Mesendoderm (in vitro differentiated cells): ENCODE data around the gene BPIFB3.
A peak's percentile ranks its signal among the peaks of the same experiment; 100 is the strongest.

ENCODE experiments used
- DNase-seq: peaks from one replicate; pipeline ENCODE4 v3.0.0; 2013
- H2AK5ac ChIP-seq: 2 replicates; pipeline ENCODE4 v1.6.1; 2013; ENCODE audit warnings: low read length, inconsistent platforms
- H2BK120ac ChIP-seq: 2 replicates; pipeline ENCODE4 v1.6.1; 2013; ENCODE audit warnings: low read depth, mild to moderate bottlenecking, low read length, moderate library complexity, mixed read lengths
- H2BK15ac ChIP-seq: replicated peaks from 2 replicates; pipeline ENCODE4 v1.6.1; 2013; ENCODE audit warnings: low read depth, mild to moderate bottlenecking, moderate library complexity
- H2BK5ac ChIP-seq: 2 replicates; pipeline ENCODE4 v1.6.1; 2013; ENCODE audit warnings: low read length, inconsistent platforms
- H3K18ac ChIP-seq: 2 replicates; pipeline ENCODE4 v1.6.1; 2013; ENCODE audit warnings: mild to moderate bottlenecking, low read length, mixed read lengths
- H3K23ac ChIP-seq: one replicate; pipeline ENCODE4 v1.6.1; 2013; ENCODE audit warnings: low read length
- H3K27ac ChIP-seq: 2 replicates; pipeline ENCODE4 v1.5.1; 2013; ENCODE audit warnings: low read depth, mild to moderate bottlenecking, inconsistent platforms, low read length, moderate library complexity
- H3K27me3 ChIP-seq: 2 replicates; pipeline ENCODE4 v1.6.1; 2013; ENCODE audit warnings: low read length, control low read depth, mild to moderate bottlenecking, inconsistent platforms; ENCODE audit not compliant: insufficient read depth, poor library complexity
- H3K36me3 ChIP-seq: 2 replicates; pipeline ENCODE4 v1.6.1; 2013; ENCODE audit warnings: low read length, inconsistent platforms; ENCODE audit not compliant: control insufficient read depth, insufficient read depth
- H3K4ac ChIP-seq: one replicate; pipeline ENCODE4 v1.6.1; 2013; ENCODE audit warnings: low read depth, mild to moderate bottlenecking, low read length, moderate library complexity
- H3K4me1 ChIP-seq: 2 replicates; pipeline ENCODE4 v1.6.1; 2013; ENCODE audit warnings: low read depth, low read length, inconsistent platforms; ENCODE audit not compliant: control insufficient read depth
- H3K4me2 ChIP-seq: 2 replicates; pipeline ENCODE4 v1.6.1; 2013; ENCODE audit warnings: low read length
- H3K4me3 ChIP-seq: 2 replicates; pipeline ENCODE4 v1.5.1; 2013; ENCODE audit warnings: mild to moderate bottlenecking, low read length
- H3K56ac ChIP-seq: one replicate; pipeline ENCODE4 v1.6.1; 2013; ENCODE audit warnings: low read length
- H3K79me1 ChIP-seq: 2 replicates; pipeline ENCODE4 v1.6.1; 2013; ENCODE audit warnings: low read length, inconsistent platforms
- H3K79me2 ChIP-seq: 2 replicates; pipeline ENCODE4 v1.6.1; 2013; ENCODE audit warnings: mild to moderate bottlenecking, low read length; ENCODE audit not compliant: control insufficient read depth, insufficient read depth
- H3K9ac ChIP-seq: 2 replicates; pipeline ENCODE4 v1.6.1; 2013; ENCODE audit warnings: low read length, inconsistent platforms
- H4K5ac ChIP-seq: one replicate; pipeline ENCODE4 v1.6.1; 2013; ENCODE audit warnings: low read length
- H4K8ac ChIP-seq: one replicate; pipeline ENCODE4 v1.6.1; 2013; ENCODE audit warnings: low read depth, mild to moderate bottlenecking, control low read depth, low read length, moderate library complexity
- WGBS: extraction: QIAGEN DNeasy Blood & Tissue Kit; methylation state at CpG from one replicate; pipeline ENCODE4 v1.1.7; 2013; ENCODE audit warnings: low lambda C conversion rate, missing lambda C conversion rate; ENCODE audit not compliant: insufficient coverage; ENCODE audit errors: extremely low coverage; 5-methylcytosine and 5-hydroxymethylcytosine counted together

Gene BPIFB3

GRCh38 chr20:33054791-33055190 lies 1.1 kb downstream of the BPIFB3 start:
- no peak overlapping the region for H3K23ac ChIP-seq
- H3K4me3 ChIP-seq: no peak overlapping the region
- no peaks in the 10 kb centered on the region for H3K79me2 ChIP-seq
- H2BK15ac ChIP-seq: no peak overlapping the region
- H3K18ac ChIP-seq: no peak overlapping the region
- H4K5ac ChIP-seq: no peak overlapping the region
- H3K4me2 ChIP-seq: no peak overlapping the region
- H2AK5ac ChIP-seq: no peak overlapping the region
- H3K4ac ChIP-seq: no peak overlapping the region
- no peaks in the 10 kb centered on the region for H3K36me3 ChIP-seq
- no CpG with 5 or more reads among the region's 2 CpGs for WGBS
- no peaks in the 10 kb centered on the region for H3K79me1 ChIP-seq
- no peaks in the 10 kb centered on the region for H3K27me3 ChIP-seq
- H3K9ac ChIP-seq: no peak overlapping the region
- H4K8ac ChIP-seq: no peak overlapping the region
- H3K27ac ChIP-seq: no peak overlapping the region
- no peak overlapping the region for H2BK120ac ChIP-seq
- H3K56ac ChIP-seq: peak overlapping the region; percentile 25
- no peak overlapping the region for H2BK5ac ChIP-seq
- H3K4me1 ChIP-seq: peaks cover 2% of the 10 kb centered on the region
- DNase-seq: no peak

GRCh38 chr20:33059136-33059535 lies 5.4 kb downstream of the BPIFB3 start:
- H3K18ac ChIP-seq: no peak overlapping the region
- H3K36me3 ChIP-seq: no peaks in the 10 kb centered on the region
- H2BK120ac ChIP-seq: no peak overlapping the region
- no peak overlapping the region for H3K4me3 ChIP-seq
- H3K56ac ChIP-seq: no peak overlapping the region
- H3K23ac ChIP-seq: no peak overlapping the region
- H3K79me2 ChIP-seq: no peaks in the 10 kb centered on the region
- DNase-seq: no peak
- H3K27me3 ChIP-seq: no peaks in the 10 kb centered on the region
- H3K4me2 ChIP-seq: no peak overlapping the region
- H3K9ac ChIP-seq: no peak overlapping the region
- no peak overlapping the region for H3K4ac ChIP-seq
- H4K5ac ChIP-seq: no peak overlapping the region
- no CpG with 5 or more reads among the region's 7 CpGs for WGBS
- H3K4me1 ChIP-seq: peaks cover 2% of the 10 kb centered on the region
- H2BK15ac ChIP-seq: no peak overlapping the region
- H2AK5ac ChIP-seq: no peak overlapping the region
- no peak overlapping the region for H4K8ac ChIP-seq
- H3K27ac ChIP-seq: no peak overlapping the region
- no peaks in the 10 kb centered on the region for H3K79me1 ChIP-seq
- no peak overlapping the region for H2BK5ac ChIP-seq

GRCh38 chr20:33059741-33060390 lies 6.2 kb downstream of the BPIFB3 start:
- no peak overlapping the region for H2AK5ac ChIP-seq
- H3K4ac ChIP-seq: no peak overlapping the region
- H3K56ac ChIP-seq: no peak overlapping the region
- no peak overlapping the region for H3K9ac ChIP-seq
- no peak overlapping the region for H4K8ac ChIP-seq
- no peaks in the 10 kb centered on the region for H3K36me3 ChIP-seq
- H3K79me1 ChIP-seq: no peaks in the 10 kb centered on the region
- DNase-seq: no peak
- no peak overlapping the region for H2BK5ac ChIP-seq
- no CpG with 5 or more reads among the region's 22 CpGs for WGBS
- no peak overlapping the region for H3K18ac ChIP-seq
- no peak overlapping the region for H2BK15ac ChIP-seq
- H3K4me3 ChIP-seq: no peak overlapping the region
- H3K23ac ChIP-seq: no peak overlapping the region
- no peaks in the 10 kb centered on the region for H3K79me2 ChIP-seq
- H3K27me3 ChIP-seq: no peaks in the 10 kb centered on the region
- no peak overlapping the region for H4K5ac ChIP-seq
- peaks cover 2% of the 10 kb centered on the region for H3K4me1 ChIP-seq
- H3K4me2 ChIP-seq: no peak overlapping the region
- H2BK120ac ChIP-seq: no peak overlapping the region
- no peak overlapping the region for H3K27ac ChIP-seq

- no peak overlapping the region for H2BK120ac ChIP-seq
- no peak overlapping the region for H3K18ac ChIP-seq
- H2AK5ac ChIP-seq: no peak overlapping the region
- no peak overlapping the region for H3K4ac ChIP-seq
- no peak overlapping the region for H4K8ac ChIP-seq
- H2BK5ac ChIP-seq: no peak overlapping the region
- H3K4me3 ChIP-seq: no peak overlapping the region
- no peak overlapping the region for H3K23ac ChIP-seq
- no peak overlapping the region for H2BK15ac ChIP-seq
- no peak overlapping the region for H3K9ac ChIP-seq
- DNase-seq: no peak
- no peaks in the 10 kb centered on the region for H3K79me1 ChIP-seq
- H4K5ac ChIP-seq: no peak overlapping the region
- no peaks in the 10 kb centered on the region for H3K36me3 ChIP-seq
- peaks cover 2% of the 10 kb centered on the region for H3K4me1 ChIP-seq
- no CpG with 5 or more reads among the region's 14 CpGs for WGBS
- no peaks in the 10 kb centered on the region for H3K79me2 ChIP-seq
- H3K56ac ChIP-seq: no peak overlapping the region
- H3K4me2 ChIP-seq: no peak overlapping the region
- H3K27ac ChIP-seq: no peak overlapping the region
- no peaks in the 10 kb centered on the region for H3K27me3 ChIP-seq
Observed at GRCh38 chr20:33061658-33062028, 7.9 kb downstream of the BPIFB3 start.

GRCh38 chr20:33062105-33062824 lies 8.6 kb downstream of the BPIFB3 start:
- Histone ChIP-seq H3K18ac (no peak overlapping the region), H3K36me3 (no peaks in the 10 kb centered on the region), H4K5ac (no peak overlapping the region), H3K4me3 (no peak overlapping the region), H3K4me1 (no peaks in the 10 kb centered on the region), H2AK5ac (no peak overlapping the region), H3K4ac (no peak overlapping the region), H3K23ac (no peak overlapping the region), H2BK5ac (no peak overlapping the region), H2BK120ac (no peak overlapping the region), H3K9ac (no peak overlapping the region), H3K56ac (no peak overlapping the region), H4K8ac (no peak overlapping the region), H2BK15ac (no peak overlapping the region), H3K27ac (no peak overlapping the region), H3K79me2 (no peaks in the 10 kb centered on the region), H3K27me3 (no peaks in the 10 kb centered on the region), H3K79me1 (no peaks in the 10 kb centered on the region), H3K4me2 (no peak overlapping the region)
- no CpG with 5 or more reads among the region's 9 CpGs for WGBS
- no peak for DNase-seq

- Histone ChIP-seq H3K23ac (no peak overlapping the region), H2BK15ac (no peak overlapping the region), H4K8ac (no peak overlapping the region), H3K4ac (no peak overlapping the region), H3K27me3 (no peaks in the 10 kb centered on the region), H3K4me3 (no peak overlapping the region), H3K36me3 (no peaks in the 10 kb centered on the region), H4K5ac (no peak overlapping the region), H3K79me1 (no peaks in the 10 kb centered on the region), H2AK5ac (no peak overlapping the region), H3K27ac (no peak overlapping the region), H3K4me1 (no peaks in the 10 kb centered on the region), H3K79me2 (no peaks in the 10 kb centered on the region), H3K18ac (no peak overlapping the region), H3K56ac (no peak overlapping the region), H3K9ac (no peak overlapping the region), H2BK120ac (no peak overlapping the region), H2BK5ac (no peak overlapping the region), H3K4me2 (no peak overlapping the region)
- no CpG with 5 or more reads among the region's 1 CpG for WGBS
- DNase-seq: no peak
Observed at GRCh38 chr20:33062825-33063149, 9.1 kb downstream of the BPIFB3 start.
